ENCODE measurements around the gene KBTBD13.

GRCh38 chr15:65056106-65056505 is 20.4 kb upstream of the KBTBD13 start:
- TF ChIP-seq TAF1 (IDR thresholded peaks at IDR 0.05; ENCODE audit: low read depth, low read length) (no peak), POLR2A (IDR thresholded peaks at IDR 0.05; ENCODE audit: low read depth, low read length) (no peak), POLR2AphosphoS5 (IDR thresholded peaks at IDR 0.05; ENCODE audit: low read depth, low read length) (no peak), POU2F2 (IDR thresholded peaks at IDR 0.05; ENCODE audit: low read depth, low read length) (no peak), SPI1 (IDR thresholded peaks at IDR 0.05; ENCODE audit: low read depth, low read length) (no peak), PAX5 (IDR thresholded peaks at IDR 0.05; ENCODE audit: insufficient read depth, low read length, severe bottlenecking) (no peak)

Measured in GM12891 (cell line).